Upper lobe of left lung (tissue), 4 donors: ENCODE data around the gene PAPOLA.

Experiments used
- POLR2A ChIP-seq, 4 donors: fragments of 450-650 bp; IDR thresholded peaks; one replicate each; pipeline ENCODE4 v1.5.1; 2016 to 2017; ENCODE audit warnings: antibody characterized with exemption in 4 of 4, mild to moderate bottlenecking in 2 of 4
- POLR2AphosphoS5 ChIP-seq, 2 donors: sonication (generic); formaldehyde crosslinking; IDR thresholded peaks; one replicate each; pipeline ENCODE4 v1.5.1; 2017; ENCODE audit warnings: antibody characterized with exemption in 2 of 2

DNA sequence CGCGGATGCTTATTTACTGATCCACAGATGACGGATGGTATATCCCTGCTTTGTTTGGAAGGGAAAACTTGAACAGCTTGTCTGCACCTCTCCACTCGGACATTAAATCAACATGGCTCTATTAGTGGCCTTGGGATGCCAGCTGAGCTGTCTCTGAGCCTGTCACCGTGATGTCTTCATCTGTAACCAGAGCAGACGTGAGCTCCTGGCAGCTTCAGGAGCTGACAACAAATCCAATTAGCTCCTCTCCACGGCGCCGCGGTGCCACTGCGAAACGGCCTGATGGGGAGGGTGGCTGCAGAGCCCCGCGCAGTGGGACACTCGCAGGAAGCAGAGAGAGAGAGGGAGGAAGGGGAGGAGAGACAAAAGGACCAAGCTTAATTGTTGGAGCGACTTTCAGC lies 112.3 kb downstream of the PAPOLA start:
- TF ChIP-seq POLR2A (IDR thresholded peaks at IDR 0.05): no peak
- TF ChIP-seq POLR2AphosphoS5 (IDR thresholded peaks at IDR 0.05): no peak
